ENCODE measurements around the gene DNMBP. TPM values are rescaled to one million over a fixed set of nuclear protein-coding genes. Genes with fewer than 3 reads are reported as not detected.

Gene DNMBP
- total RNA-seq, 1 experiment from 2014 or later = 39.3 TPM

- no peak overlapping the region for H3K4me3 ChIP-seq (ENCODE audit: low read depth in 2 of 2, low read length in 2 of 2)
- H3K9me3 ChIP-seq (ENCODE audit: control insufficient read depth, insufficient read depth, low read depth, low read length) = no peaks in the 10 kb centered on the region
- no peaks in the 10 kb centered on the region for H3K27me3 ChIP-seq (ENCODE audit: control insufficient read depth, insufficient read depth, low read length)
- H3K36me3 ChIP-seq (ENCODE audit: control insufficient read depth, insufficient read depth, low read length) = no peaks in the 10 kb centered on the region
- no TSS peak for BruUV-seq (replicated peaks)
- TF ChIP-seq, protein P1, sequence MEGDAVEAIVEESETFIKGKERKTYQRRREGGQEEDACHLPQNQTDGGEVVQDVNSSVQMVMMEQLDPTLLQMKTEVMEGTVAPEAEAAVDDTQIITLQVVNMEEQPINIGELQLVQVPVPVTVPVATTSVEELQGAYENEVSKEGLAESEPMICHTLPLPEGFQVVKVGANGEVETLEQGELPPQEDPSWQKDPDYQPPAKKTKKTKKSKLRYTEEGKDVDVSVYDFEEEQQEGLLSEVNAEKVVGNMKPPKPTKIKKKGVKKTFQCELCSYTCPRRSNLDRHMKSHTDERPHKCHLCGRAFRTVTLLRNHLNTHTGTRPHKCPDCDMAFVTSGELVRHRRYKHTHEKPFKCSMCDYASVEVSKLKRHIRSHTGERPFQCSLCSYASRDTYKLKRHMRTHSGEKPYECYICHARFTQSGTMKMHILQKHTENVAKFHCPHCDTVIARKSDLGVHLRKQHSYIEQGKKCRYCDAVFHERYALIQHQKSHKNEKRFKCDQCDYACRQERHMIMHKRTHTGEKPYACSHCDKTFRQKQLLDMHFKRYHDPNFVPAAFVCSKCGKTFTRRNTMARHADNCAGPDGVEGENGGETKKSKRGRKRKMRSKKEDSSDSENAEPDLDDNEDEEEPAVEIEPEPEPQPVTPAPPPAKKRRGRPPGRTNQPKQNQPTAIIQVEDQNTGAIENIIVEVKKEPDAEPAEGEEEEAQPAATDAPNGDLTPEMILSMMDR (IDR thresholded peaks at IDR 0.05) = no peak
- TF ChIP-seq SIN3A (IDR thresholded peaks at IDR 0.05; ENCODE audit: borderline replicate concordance, insufficient read depth, low read depth, low read length) (no peak), TCF7L2 (IDR thresholded peaks at IDR 0.05; ENCODE audit: low read depth, low read length) (no peak), POLR2AphosphoS5 (IDR thresholded peaks at IDR 0.05; ENCODE audit: low read depth, low read length) (no peak)
- TF ChIP-seq, protein P2, sequence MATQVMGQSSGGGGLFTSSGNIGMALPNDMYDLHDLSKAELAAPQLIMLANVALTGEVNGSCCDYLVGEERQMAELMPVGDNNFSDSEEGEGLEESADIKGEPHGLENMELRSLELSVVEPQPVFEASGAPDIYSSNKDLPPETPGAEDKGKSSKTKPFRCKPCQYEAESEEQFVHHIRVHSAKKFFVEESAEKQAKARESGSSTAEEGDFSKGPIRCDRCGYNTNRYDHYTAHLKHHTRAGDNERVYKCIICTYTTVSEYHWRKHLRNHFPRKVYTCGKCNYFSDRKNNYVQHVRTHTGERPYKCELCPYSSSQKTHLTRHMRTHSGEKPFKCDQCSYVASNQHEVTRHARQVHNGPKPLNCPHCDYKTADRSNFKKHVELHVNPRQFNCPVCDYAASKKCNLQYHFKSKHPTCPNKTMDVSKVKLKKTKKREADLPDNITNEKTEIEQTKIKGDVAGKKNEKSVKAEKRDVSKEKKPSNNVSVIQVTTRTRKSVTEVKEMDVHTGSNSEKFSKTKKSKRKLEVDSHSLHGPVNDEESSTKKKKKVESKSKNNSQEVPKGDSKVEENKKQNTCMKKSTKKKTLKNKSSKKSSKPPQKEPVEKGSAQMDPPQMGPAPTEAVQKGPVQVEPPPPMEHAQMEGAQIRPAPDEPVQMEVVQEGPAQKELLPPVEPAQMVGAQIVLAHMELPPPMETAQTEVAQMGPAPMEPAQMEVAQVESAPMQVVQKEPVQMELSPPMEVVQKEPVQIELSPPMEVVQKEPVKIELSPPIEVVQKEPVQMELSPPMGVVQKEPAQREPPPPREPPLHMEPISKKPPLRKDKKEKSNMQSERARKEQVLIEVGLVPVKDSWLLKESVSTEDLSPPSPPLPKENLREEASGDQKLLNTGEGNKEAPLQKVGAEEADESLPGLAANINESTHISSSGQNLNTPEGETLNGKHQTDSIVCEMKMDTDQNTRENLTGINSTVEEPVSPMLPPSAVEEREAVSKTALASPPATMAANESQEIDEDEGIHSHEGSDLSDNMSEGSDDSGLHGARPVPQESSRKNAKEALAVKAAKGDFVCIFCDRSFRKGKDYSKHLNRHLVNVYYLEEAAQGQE (IDR thresholded peaks at IDR 0.05; ENCODE audit: insufficient read depth in 1 of 2, low read depth in 2 of 2, low read length in 1 of 2) = no peak
- intact Hi-C loops (cut with micrococcal nuclease; ENCODE audit: unreplicated experiment) = loop anchor here (10.0 kb wide), 1 partner anchor 246 kb away; no protein-coding TSS in a partner anchor
- in situ Hi-C loops (cut with HindIII; ENCODE audit: low pct_unique_long_range_greater_than_20kb, low sequenced_read_pairs) = no loop called here
- CTCF ChIA-PET = interaction anchor here (0.9 to 2.0 kb wide), 4 partner anchors 13 to 187 kb away, joined by 3 to 8 read pairs (median 5); no protein-coding TSS in a partner anchor
- ATAC-seq = no peak
- no peak for DNase-seq (ENCODE audit: low read depth, low spot score)
- no peaks in the 10 kb centered on the region; the same call in 1 of the 2 replicates for H3K4me1 ChIP-seq (ENCODE audit: control insufficient read depth, insufficient read depth, low read length)
- no peak overlapping the region for H3K27ac ChIP-seq (ENCODE audit: low read length)
- POLR2A ChIA-PET = no interaction called here
These were observed 150.9 kb downstream of the DNMBP start for GRCh38 chr10:99858849-99859248.

- no peaks in the 10 kb centered on the region for H3K36me3 ChIP-seq (ENCODE audit: control insufficient read depth, insufficient read depth, low read length)
- intact Hi-C loops (cut with micrococcal nuclease; ENCODE audit: unreplicated experiment) = loop anchor here (10.0 kb wide), 1 partner anchor 249 kb away; no protein-coding TSS in a partner anchor
- H3K4me1 ChIP-seq (ENCODE audit: control insufficient read depth, insufficient read depth, low read length) = no peaks in the 10 kb centered on the region; the same call in 1 of the 2 replicates
- no peaks in the 10 kb centered on the region for H3K9me3 ChIP-seq (ENCODE audit: control insufficient read depth, insufficient read depth, low read depth, low read length)
- no peak for TF ChIP-seq SIN3A (IDR thresholded peaks at IDR 0.05; ENCODE audit: borderline replicate concordance, insufficient read depth, low read depth, low read length)
- TF ChIP-seq, protein P2 (IDR thresholded peaks at IDR 0.05; ENCODE audit: insufficient read depth in 1 of 2, low read depth in 2 of 2, low read length in 1 of 2) = no peak
- TF ChIP-seq, protein P1 (IDR thresholded peaks at IDR 0.05) = no peak
- TF ChIP-seq TCF7L2 (IDR thresholded peaks at IDR 0.05; ENCODE audit: low read depth, low read length) = no peak
- DNase-seq (ENCODE audit: low read depth, low spot score) = no peak
- in situ Hi-C loops (cut with HindIII; ENCODE audit: low pct_unique_long_range_greater_than_20kb, low sequenced_read_pairs) = no loop called here
- POLR2A ChIA-PET = no interaction called here
- no peaks in the 10 kb centered on the region for H3K27me3 ChIP-seq (ENCODE audit: control insufficient read depth, insufficient read depth, low read length)
- ATAC-seq = no peak
- no peak overlapping the region for H3K4me3 ChIP-seq (ENCODE audit: low read depth in 2 of 2, low read length in 2 of 2)
- no peak overlapping the region for H3K27ac ChIP-seq (ENCODE audit: low read length)
- no TSS peak for BruUV-seq (replicated peaks)
- CTCF ChIA-PET = interaction anchor here (0.6 to 0.7 kb wide), 2 partner anchors 9 to 15 kb away, joined by 4 to 7 read pairs; no protein-coding TSS in a partner anchor
These were observed 154.2 kb downstream of the DNMBP start for GRCh38 chr10:99855479-99856071.

Measured in Panc1 (cell line).